GM18520 (cell line): Measurements from ENCODE around the gene TBX15.
"Not testable (repeated sequence)": the region's sequence is repeated elsewhere in the genome, so short reads cannot be mapped to it uniquely, and the experiment has no call there.

ENCODE experiments used
- ATAC-seq: cut with Tn5 transposase; IDR thresholded peaks from one replicate; pipeline ENCODE4 v1.9.1; 2021; ENCODE audit not compliant: unreplicated experiment

Gene TBX15

DNA sequence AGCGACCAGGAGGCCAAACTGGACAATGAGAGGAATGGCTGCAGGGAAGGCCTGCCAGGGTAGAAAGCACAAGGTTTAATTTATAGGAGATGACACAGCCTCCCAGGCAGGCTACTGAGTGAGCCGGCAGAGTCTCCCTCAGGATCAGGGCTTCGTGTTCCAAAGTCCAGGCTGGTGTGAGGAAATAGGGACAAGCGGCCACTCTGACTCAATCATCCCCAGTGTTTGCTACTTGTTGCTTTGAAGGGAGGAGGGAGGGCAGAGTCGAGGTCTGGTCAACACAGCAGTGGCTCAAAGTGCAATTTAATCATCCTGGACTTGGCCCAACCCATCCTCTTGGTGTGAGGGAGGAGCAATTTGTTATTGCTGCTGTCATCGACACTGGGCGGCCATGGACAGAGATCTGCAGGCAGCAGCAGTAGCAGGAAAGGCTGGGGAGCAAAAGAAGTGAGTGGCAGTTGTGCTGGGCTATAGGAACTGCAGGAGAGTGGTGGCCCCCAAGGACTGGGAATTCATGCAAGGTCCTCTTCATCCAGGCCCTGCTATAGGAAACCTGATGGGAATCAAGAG, 27.5 kb downstream of the TBX15 start:
- ATAC-seq = no peak

DNA sequence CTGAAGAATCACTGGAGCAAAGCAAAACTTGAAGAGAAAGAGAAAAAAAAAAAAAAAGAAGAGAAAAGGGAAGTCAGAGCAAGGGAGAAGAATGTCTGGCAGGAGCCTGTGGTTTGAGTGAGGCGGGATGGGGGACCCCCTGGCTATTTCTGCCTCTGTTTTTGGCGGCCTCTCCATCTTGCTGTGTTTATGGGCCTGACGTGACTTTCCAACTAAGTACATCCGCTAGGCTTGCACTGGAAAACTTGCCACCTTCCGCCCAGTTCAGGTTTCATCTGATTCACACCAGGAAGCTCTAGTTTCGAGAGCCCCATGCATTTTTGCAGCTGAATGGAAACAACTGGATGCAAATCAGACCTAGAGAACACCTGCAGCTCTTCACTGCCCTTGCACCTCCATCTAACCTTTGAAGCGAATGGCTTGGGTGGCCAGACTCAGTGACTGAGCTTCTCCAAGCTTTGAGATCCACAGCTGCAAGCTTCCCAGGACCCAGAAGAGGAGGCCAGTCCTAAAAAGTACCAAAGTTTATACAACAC, 28.0 kb downstream of the TBX15 start:
- peak; percentile 70 for ATAC-seq

- ATAC-seq = no peak
Measured at GRCh38 chr1:118958937-118959631, 29.1 kb downstream of the TBX15 start.

GRCh38 chr1:118958140-118958539, 30.0 kb downstream of the TBX15 start:
- no peak for ATAC-seq

- ATAC-seq = not testable (repeated sequence)
Measured at GRCh38 chr1:118957579-118957978, 30.6 kb downstream of the TBX15 start.

DNA sequence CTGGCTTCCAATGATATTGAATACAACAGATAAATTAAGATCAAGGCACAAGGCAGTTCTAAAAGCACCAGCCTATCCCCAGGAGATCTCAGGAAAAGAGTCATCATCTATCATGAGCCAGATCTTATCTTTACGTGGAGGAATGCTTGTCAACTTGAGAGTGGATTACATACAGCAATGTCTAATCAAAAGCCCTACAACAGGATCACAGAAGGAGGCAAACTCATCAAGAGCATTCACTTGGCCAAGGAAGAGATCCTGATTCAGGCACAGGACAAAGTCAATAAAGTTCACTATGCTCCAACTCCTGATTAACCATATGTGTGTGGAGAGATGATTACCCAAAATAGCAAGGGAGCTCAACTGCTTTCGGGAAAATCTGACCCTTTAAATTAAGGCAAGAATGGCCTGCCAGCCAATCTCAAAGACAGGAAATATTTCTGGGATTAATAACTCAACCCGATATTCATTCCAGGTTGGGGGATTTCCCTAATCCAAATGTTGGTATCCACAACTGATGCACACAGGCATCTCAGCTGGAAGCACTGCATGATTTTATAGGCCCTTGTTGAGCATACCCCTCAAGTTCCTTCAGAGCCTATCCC, 33.7 kb downstream of the TBX15 start:
- ATAC-seq = no peak

- no peak for ATAC-seq
Measured at GRCh38 chr1:118951270-118951936, 36.7 kb downstream of the TBX15 start.

DNA sequence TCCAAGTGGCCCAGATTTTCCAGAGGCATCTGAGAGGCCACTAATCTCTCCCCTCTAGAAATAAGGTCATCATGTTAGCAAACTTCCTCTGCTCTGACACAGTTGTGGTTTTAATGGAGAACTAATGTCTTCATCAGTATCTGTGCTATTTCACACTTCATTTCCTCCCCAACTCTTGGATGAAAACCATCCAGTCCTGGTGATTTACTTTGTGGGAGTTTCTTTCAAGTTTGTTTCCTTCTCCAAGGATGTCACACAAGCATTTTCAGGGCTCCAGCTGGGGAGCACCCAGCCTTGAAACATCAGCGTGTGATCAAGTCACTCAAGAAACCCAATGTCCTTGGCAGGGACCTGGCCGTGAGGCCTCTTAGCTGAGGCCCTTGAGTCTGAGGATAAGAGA, 38.8 kb downstream of the TBX15 start:
- no peak for ATAC-seq

DNA sequence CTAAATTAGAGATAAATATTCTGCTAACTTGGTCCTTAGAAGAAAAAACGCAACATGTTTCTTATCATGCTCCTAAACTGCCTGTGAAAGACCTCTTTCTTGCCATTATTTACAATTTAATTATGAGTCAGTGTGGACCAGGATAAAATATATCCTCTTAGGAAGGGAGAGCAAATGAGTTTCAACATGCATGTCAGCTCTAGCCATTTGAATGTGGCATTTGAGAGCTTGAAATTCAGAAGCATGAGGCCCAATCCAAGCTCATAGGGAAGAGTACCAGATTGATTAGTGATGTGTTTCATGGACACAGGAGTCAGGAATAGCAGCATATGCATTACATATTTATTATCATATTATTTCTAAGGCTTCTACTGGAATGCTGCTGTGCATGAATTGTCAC, 39.3 kb downstream of the TBX15 start:
- ATAC-seq = no peak

DNA sequence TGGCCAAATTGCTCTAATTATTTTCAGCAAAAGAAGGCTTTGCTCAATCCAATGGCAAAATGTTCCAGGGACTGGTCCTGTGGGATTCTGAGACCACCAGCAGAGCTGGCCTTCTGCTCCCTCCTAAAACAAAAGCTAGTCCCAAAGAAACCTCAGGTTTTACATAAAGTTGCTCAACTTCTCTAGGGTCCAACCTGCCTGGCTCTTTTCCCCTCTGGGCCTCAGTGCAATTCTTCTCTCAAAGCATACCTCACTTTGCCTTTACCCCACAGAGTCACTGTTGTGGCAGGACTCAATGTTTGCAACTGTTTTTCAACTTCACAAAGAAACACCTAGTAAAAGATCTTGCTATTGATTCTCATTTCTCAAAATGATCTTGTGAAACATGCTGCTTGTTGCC, 39.8 kb downstream of the TBX15 start:
- no peak for ATAC-seq

DNA sequence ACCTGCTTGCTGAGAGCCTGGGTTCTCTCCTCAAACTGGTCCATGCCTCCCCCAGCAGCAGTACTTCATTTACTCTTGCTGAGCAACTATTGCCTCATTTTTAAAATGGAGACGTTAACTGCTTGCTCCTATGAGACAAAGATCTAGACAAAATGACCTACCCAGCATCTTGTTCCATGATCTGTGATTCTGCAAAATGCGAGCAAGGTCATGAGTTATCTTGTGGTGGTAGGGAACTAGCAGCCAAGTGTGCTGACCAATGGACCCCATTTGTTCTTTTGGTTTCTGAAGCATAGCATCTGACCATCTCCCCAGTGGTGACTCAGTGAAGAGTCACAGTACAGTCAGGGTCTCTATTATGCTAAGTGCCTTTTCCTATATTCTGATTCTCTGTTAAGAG, 40.4 kb downstream of the TBX15 start:
- ATAC-seq = no peak

- no peak for ATAC-seq
Measured at GRCh38 chr1:118947003-118947765, 41.0 kb downstream of the TBX15 start.

- ATAC-seq = no peak
Measured at GRCh38 chr1:118945489-118945888, 42.7 kb downstream of the TBX15 start.

- no peak for ATAC-seq
Measured at GRCh38 chr1:118944546-118944945, 43.6 kb downstream of the TBX15 start.

DNA sequence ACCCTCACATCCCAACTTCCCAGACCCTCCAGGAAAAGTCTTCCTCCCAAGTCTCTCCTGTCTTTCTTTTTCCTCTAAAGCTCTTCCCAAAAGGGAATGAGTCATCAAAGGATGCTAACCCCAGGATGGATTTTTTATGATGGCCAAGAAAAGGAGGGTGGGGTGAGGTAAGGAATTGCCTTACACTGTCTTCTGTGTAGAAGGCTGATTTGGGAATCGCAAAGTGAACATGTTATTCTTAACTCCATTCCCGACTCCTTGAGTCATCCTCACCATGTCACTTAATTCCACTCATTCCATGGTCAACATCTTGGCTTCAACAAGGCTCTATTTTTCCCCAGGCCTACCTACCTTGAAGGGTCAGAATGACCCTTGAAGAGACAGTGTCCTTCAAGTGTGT, 44.0 kb downstream of the TBX15 start:
- no peak for ATAC-seq

GRCh38 chr1:118940957-118941356, 47.2 kb downstream of the TBX15 start:
- ATAC-seq = no peak

- no peak for ATAC-seq
Measured at GRCh38 chr1:118937413-118938072, 50.6 kb downstream of the TBX15 start.

GRCh38 chr1:118934706-118935105, 53.4 kb downstream of the TBX15 start:
- no peak for ATAC-seq

- ATAC-seq = no peak
Measured at GRCh38 chr1:118933051-118933781, 54.9 kb downstream of the TBX15 start.

GRCh38 chr1:118931876-118932275, 56.3 kb downstream of the TBX15 start:
- no peak for ATAC-seq
